Skeletal muscle tissue (tissue), 4 donors: ENCODE measurements around the gene DPP10. TPM values are rescaled to one million over a fixed set of nuclear protein-coding genes. Genes with fewer than 3 reads are reported as not detected.
"Not testable (repeated sequence)": the region's sequence is repeated elsewhere in the genome, so short reads cannot be mapped to it uniquely, and the experiment has no call there.

Experiments used
- H3K27ac ChIP-seq: one replicate; pipeline ENCODE4 v1.7.0; 2013; ENCODE audit warnings: mild to moderate bottlenecking, low read depth, low read length, inconsistent platforms
- H3K27me3 ChIP-seq, 3 donors: one replicate each; pipeline ENCODE4 v1.7.0; 2013; ENCODE audit warnings: low read length in 3 of 3; ENCODE audit not compliant: control insufficient read depth in 3 of 3, insufficient read depth in 3 of 3
- H3K36me3 ChIP-seq, 3 donors: one replicate each; pipeline ENCODE4 v1.7.0; 2013; ENCODE audit warnings: low read length in 3 of 3; ENCODE audit not compliant: control insufficient read depth in 3 of 3, insufficient read depth in 3 of 3
- H3K4me1 ChIP-seq, 3 donors: one replicate each; pipeline ENCODE4 v1.7.0; 2013; ENCODE audit warnings: low read length in 3 of 3, mild to moderate bottlenecking in 3 of 3; ENCODE audit not compliant: control insufficient read depth in 3 of 3, insufficient read depth in 3 of 3
- H3K4me3 ChIP-seq, 3 donors: one replicate each; pipeline ENCODE4 v1.7.0; 2013; ENCODE audit warnings: low read length in 3 of 3
- H3K9ac ChIP-seq, 3 donors: one replicate each; pipeline ENCODE4 v1.7.0; 2013; ENCODE audit warnings: low read length in 3 of 3, mild to moderate bottlenecking in 3 of 3, moderate library complexity in 2 of 3, low read depth in 1 of 3
- H3K9me3 ChIP-seq, 3 donors: one replicate each; pipeline ENCODE4 v1.7.0; 2013; ENCODE audit warnings: low read length in 3 of 3; ENCODE audit not compliant: control insufficient read depth in 3 of 3
- total RNA-seq: library from RNA; depleted of rRNA; stranded (reverse); fragments of >200 nt; gene quantifications from one replicate; pipeline ENCODE4 v1.2.3, GENCODE V29; 2014
- donor health status: Osteomylitis.

The DPP10 gene
- total RNA-seq, 1 donor from 2014 or later, result 1.0 TPM

DNA sequence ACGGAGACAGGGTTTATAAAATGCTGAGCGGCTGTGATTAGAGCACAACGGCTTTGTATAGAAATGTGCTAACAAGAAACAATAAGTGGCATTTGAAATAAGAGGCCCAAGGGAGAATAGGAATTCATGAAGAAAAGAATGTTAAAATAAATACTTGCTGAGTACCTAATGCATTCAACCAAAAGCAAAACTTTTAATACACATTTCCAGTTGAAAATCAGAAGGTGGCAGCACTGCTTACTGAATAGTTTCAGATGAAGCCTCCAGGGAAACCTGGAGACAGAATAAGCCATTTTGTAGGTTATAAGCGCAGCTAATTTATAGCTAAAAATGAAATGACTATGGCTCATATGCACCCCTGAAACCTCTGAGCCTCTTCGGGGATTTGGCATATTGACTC, 286.6 kb downstream of the DPP10 start:
- Histone ChIP-seq H3K4me3 (no peak overlapping the region), H3K36me3 (no peaks in the 10 kb centered on the region), H3K27ac (no peak overlapping the region), H3K9me3 (no peaks in the 10 kb centered on the region), H3K27me3 (no peaks in the 10 kb centered on the region), H3K9ac (no peak overlapping the region), H3K4me1 (no peaks in the 10 kb centered on the region)

DNA sequence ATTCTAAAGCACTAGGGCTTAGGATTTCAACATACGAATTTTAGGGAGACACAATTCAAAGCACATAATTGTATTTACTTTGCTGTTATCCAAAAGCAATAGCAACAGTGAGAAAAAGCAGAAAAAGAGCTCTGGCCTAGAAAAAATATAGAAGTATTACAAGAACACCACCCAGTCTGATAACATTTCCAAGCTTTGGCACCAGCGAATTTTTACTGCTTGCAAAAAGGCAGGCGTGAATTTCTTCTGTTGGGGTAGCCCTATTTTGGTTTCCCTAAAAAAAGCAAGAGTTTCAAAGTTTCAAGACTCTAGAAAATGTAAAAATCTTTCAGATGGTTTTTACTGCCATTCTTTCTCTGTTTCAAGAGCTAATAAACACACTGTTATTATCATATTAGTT, 292.7 kb downstream of the DPP10 start:
- Histone ChIP-seq H3K9ac (no peak overlapping the region), H3K4me1 (no peaks in the 10 kb centered on the region), H3K27ac (no peak overlapping the region), H3K4me3 (no peak overlapping the region), H3K9me3 (no peaks in the 10 kb centered on the region), H3K27me3 (no peaks in the 10 kb centered on the region), H3K36me3 (no peaks in the 10 kb centered on the region)

DNA sequence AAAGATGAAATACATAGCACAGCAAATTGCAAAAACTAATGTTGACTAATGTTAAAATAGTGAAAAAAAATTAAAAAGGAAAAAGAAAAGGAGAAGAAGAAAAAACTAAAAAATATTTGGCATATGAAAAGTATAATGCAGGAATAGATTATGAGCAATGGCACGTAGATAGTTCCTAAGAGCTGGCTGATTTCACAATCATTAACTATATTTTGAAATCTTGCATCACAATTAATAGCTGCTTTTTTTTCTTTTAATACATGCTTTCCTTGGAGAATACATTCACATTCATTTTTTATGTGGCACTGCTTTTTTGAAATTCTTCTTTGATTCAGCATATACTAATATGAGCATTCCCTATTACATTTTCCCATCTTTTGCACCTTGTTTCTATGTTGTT, 299.8 kb downstream of the DPP10 start:
- Histone ChIP-seq H3K27ac (no peak overlapping the region), H3K4me3 (no peak overlapping the region), H3K9me3 (no peaks in the 10 kb centered on the region), H3K36me3 (no peaks in the 10 kb centered on the region), H3K27me3 (no peaks in the 10 kb centered on the region), H3K4me1 (no peaks in the 10 kb centered on the region), H3K9ac (no peak overlapping the region)

DNA sequence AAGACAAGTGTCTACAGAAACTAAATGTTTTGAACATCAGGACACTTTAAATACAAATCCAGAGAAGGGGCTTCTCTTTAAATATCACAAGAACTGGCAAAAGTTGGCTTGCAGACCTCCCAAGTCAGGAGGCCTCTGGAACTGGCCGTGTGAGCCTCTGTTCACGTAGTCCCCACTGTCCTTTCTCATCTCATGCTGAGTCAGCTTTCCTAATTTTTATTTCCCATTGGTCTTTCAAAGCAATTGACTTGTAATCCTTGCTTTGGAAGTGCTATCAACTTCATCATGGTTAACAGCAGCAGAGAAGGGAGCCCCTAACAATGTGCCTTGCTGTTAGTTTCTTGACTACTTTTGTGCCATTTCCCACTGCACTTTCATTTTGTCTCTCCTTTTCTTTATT, 303.3 kb downstream of the DPP10 start:
- H3K27ac ChIP-seq, result no peak overlapping the region
- no peaks in the 10 kb centered on the region for H3K36me3 ChIP-seq
- no peaks in the 10 kb centered on the region for H3K4me1 ChIP-seq
- H3K9ac ChIP-seq, result no peak overlapping the region
- no peaks in the 10 kb centered on the region for H3K27me3 ChIP-seq
- no peaks in the 10 kb centered on the region for H3K9me3 ChIP-seq
- no peak overlapping the region for H3K4me3 ChIP-seq

DNA sequence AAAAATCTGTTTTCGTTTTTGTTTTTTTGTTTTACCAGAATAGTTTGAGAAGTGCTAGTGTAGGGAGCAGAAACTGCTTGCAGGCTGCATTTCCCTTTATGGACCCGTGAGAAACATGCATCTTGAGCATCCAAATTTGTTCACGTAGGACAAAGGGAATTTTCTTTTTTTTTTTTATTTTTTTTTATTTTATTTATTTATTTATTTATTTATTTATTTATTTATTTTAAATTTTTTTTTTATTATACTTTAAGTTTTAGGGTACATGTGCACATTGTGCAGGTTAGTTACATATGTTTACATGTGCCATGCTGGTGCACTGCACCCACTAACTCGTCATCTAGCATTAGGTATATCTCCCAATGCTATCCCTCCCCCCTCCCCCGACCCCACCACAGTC, 305.7 kb downstream of the DPP10 start:
- not testable (repeated sequence) for H3K9me3 ChIP-seq, H3K27me3 ChIP-seq, H3K27ac ChIP-seq, H3K4me3 ChIP-seq, H3K36me3 ChIP-seq, H3K4me1 ChIP-seq, H3K9ac ChIP-seq

DNA sequence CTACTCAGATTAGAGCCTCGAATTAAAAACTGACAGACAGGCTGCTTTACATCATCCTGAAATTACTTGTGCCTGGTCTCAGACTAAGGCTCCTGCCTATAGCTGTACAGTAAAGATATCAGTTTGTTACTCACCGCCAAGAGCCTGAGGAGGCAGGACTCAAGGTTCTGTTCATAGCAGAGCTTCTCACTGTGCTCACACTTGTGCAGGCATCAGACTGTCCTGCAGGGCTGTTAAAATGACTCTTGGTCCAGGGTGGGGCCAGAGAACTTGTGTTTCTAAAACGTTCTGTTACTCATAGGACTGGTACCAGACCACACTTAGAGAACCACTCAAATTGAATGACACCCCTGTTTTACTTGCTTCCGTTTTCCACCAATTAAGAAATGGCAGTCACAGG, 310.0 kb downstream of the DPP10 start:
- Histone ChIP-seq H3K4me1 (no peaks in the 10 kb centered on the region), H3K9me3 (no peaks in the 10 kb centered on the region), H3K4me3 (no peak overlapping the region), H3K27me3 (no peaks in the 10 kb centered on the region), H3K9ac (no peak overlapping the region), H3K36me3 (no peaks in the 10 kb centered on the region), H3K27ac (no peak overlapping the region)

DNA sequence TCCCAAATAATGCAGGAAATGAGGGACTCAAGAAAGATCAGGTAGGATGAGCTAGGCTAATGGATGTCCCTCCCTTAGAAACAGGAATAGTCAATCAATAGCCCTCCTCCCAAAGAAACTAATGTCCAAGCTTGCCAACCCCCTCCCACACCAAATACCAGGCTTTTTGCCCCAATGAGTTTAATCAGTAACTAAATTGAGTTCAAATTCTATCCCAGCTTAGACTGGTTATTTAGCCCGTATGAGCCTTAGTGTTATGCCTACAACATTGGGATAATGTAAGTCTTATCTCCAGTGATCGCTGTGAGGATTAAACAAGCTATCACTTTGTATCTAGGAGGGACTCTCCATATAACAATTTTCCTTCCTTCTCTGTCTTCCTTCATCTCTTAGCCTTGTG, 310.7 kb downstream of the DPP10 start:
- no peak overlapping the region for H3K4me3 ChIP-seq
- no peaks in the 10 kb centered on the region for H3K27me3 ChIP-seq
- H3K9ac ChIP-seq, result no peak overlapping the region
- H3K9me3 ChIP-seq, result no peaks in the 10 kb centered on the region
- no peaks in the 10 kb centered on the region for H3K4me1 ChIP-seq
- H3K36me3 ChIP-seq, result no peaks in the 10 kb centered on the region
- no peak overlapping the region for H3K27ac ChIP-seq

DNA sequence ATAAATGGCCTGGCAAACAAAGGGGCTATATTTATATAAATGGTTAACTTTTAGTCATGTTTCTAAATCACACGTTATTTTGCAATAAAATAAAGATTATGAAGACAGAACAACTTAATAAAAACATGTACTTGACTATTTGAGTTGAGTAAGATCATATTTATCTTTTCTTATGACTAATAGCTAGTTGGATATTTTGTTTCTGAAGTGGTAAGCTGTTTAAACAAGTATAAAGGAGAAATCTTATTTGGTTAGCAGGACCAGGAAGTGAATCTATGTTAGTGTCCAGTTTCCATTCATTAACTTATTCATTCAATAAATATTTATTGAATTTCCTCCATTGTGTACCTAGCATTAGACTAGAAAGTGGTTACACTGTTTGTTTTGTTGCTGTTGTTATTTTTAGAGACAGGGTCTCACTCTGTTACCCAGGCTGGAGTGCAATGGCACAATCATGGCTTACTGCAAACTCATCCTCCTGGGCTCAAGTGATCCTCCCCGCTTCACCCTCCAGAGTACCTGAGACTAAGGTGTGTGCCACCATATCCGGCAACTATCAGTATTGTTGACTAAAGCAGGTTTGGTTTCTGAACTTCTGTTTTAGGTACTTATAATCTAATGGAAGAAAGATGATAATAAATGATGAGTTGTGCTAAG, 312.6 kb downstream of the DPP10 start:
- no peaks in the 10 kb centered on the region for H3K4me1 ChIP-seq
- no peak overlapping the region for H3K27ac ChIP-seq
- no peaks in the 10 kb centered on the region for H3K9me3 ChIP-seq
- no peaks in the 10 kb centered on the region for H3K27me3 ChIP-seq
- H3K36me3 ChIP-seq, result no peaks in the 10 kb centered on the region
- no peak overlapping the region for H3K4me3 ChIP-seq
- H3K9ac ChIP-seq, result no peak overlapping the region

DNA sequence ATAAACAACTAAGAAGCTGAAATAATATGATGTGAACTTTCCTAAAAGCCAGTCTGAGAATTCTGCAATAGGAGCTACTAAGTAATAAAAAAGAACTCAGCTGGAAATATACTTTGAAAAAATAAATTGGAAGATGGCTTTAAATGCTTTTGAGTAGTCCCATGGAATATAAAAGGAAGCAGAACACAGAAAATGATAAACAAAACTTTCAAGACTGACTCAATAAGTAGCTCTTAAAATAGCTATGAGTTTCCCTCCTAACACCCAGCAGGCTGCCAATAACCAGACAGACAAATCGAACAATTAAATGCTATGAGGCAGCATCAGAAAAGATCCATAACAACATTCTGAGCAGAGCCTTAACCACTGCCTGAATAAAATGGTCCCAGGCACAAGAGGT, 319.9 kb downstream of the DPP10 start:
- Histone ChIP-seq H3K27ac (no peak overlapping the region), H3K27me3 (no peaks in the 10 kb centered on the region), H3K36me3 (no peaks in the 10 kb centered on the region), H3K9ac (no peak overlapping the region), H3K4me1 (no peaks in the 10 kb centered on the region), H3K9me3 (no peaks in the 10 kb centered on the region), H3K4me3 (no peak overlapping the region)

DNA sequence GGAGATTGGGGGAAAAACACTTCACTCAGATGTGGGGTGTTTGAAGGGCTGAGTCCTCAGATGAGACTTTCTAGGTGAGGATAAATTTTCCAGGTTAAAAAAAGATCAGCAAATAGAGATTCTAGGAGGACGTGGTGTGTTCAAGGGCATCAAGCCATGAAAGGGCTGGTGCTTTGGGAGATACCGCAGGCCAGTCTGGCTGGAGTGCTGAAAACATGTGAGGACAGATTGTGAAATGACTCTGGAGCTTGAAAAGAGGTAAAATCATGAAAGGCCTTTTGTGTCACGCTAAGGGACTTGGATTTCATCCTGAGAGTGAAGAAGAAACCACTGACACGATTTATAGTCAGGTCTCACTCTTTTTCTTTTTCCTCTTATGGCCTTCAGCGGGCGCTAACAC, 320.5 kb downstream of the DPP10 start:
- H3K4me3 ChIP-seq, result no peak overlapping the region
- H3K9ac ChIP-seq, result no peak overlapping the region
- no peaks in the 10 kb centered on the region for H3K36me3 ChIP-seq
- no peaks in the 10 kb centered on the region for H3K27me3 ChIP-seq
- H3K27ac ChIP-seq, result no peak overlapping the region
- no peaks in the 10 kb centered on the region for H3K9me3 ChIP-seq
- H3K4me1 ChIP-seq, result no peaks in the 10 kb centered on the region

DNA sequence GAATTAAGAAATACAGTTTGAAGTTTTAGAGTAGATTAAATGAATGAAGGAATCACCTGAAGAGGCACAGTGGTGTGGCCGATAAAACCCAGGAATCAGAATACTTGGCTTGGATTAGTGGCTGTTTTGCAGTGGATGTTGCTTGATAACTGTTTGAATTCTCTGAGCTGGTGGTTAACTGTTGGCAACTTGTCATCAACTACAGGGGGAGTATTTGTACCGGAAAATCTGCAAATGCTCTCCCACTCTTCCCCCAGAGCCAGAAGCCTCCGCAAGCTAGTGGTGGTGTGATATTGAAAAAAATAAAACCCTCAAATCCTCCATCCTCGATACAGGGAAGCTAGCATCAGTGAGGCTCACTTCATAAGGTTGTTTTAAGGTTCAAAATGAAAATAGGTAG, 326.7 kb downstream of the DPP10 start:
- H3K27ac ChIP-seq, result no peak overlapping the region
- no peaks in the 10 kb centered on the region for H3K4me1 ChIP-seq
- no peak overlapping the region for H3K4me3 ChIP-seq
- H3K36me3 ChIP-seq, result no peaks in the 10 kb centered on the region
- H3K9me3 ChIP-seq, result no peaks in the 10 kb centered on the region
- H3K27me3 ChIP-seq, result no peaks in the 10 kb centered on the region
- H3K9ac ChIP-seq, result no peak overlapping the region
